Thymus (tissue), 11 donors: ENCODE results near the gene GPN2. TPM values are rescaled to one million over a fixed set of nuclear protein-coding genes. Genes with fewer than 3 reads are reported as not detected.
"Not testable (repeated sequence)": the region's sequence is repeated elsewhere in the genome, so short reads cannot be mapped to it uniquely, and the experiment has no call there.

Experiments used
- DNase-seq, 9 donors: peaks; one replicate each; pipeline ENCODE4 v3.0.0-alpha.2; 2013; ENCODE audit warnings: low spot score in 9 of 9, low read depth in 6 of 9, missing footprints in 1 of 9
- H3K27ac ChIP-seq, 2 donors: one replicate each; pipeline ENCODE4 v1.5.1; 2013; ENCODE audit warnings: control low read depth in 1 of 2, low read depth in 1 of 2, low read length in 1 of 2, mild to moderate bottlenecking in 1 of 2, moderate library complexity in 1 of 2
- H3K27me3 ChIP-seq, 2 donors: one replicate each; pipeline ENCODE4 v1.5.1; 2013; ENCODE audit warnings: low read length in 1 of 2; ENCODE audit not compliant: control insufficient read depth in 2 of 2, insufficient read depth in 1 of 2
- H3K36me3 ChIP-seq, 2 donors: one replicate each; pipeline ENCODE4 v1.5.1; 2013; ENCODE audit warnings: low read length in 1 of 2, mild to moderate bottlenecking in 1 of 2, moderate library complexity in 1 of 2; ENCODE audit not compliant: control insufficient read depth in 2 of 2, insufficient read depth in 2 of 2
- H3K4me1 ChIP-seq, 2 donors: one replicate each; pipeline ENCODE4 v1.5.1; 2013; ENCODE audit warnings: low read length in 2 of 2; ENCODE audit not compliant: control insufficient read depth in 2 of 2, insufficient read depth in 2 of 2
- H3K4me3 ChIP-seq, 2 donors: one replicate each; pipeline ENCODE4 v1.5.1; 2013; ENCODE audit warnings: low read length in 2 of 2, control low read depth in 1 of 2, mild to moderate bottlenecking in 1 of 2
- H3K9me3 ChIP-seq, 2 donors: one replicate each; pipeline ENCODE4 v1.5.1; 2013; ENCODE audit warnings: low read length in 1 of 2, mild to moderate bottlenecking in 1 of 2; ENCODE audit not compliant: control insufficient read depth in 2 of 2, insufficient read depth in 1 of 2
- WGBS: extraction: QIAGEN DNeasy Blood & Tissue Kit; methylation state at CpG from one replicate; pipeline ENCODE4 v1.1.7; 2013; 5-methylcytosine and 5-hydroxymethylcytosine counted together
- polyA plus RNA-seq: library from polyadenylated mRNA; stranded (reverse); fragments of 200-250 nt; gene quantifications from one replicate; pipeline ENCODE4 v1.2.3, GENCODE V29; 2013
- total RNA-seq: library from RNA; stranded (reverse); fragments of 120-200 nt; gene quantifications from one replicate; pipeline ENCODE4 v1.2.4, GENCODE V29; 2013
- donor health status: healthy.

GPN2 gene
- total and polyA plus RNA-seq, 2 donors: 10.1 to 17.9 TPM

DNA sequence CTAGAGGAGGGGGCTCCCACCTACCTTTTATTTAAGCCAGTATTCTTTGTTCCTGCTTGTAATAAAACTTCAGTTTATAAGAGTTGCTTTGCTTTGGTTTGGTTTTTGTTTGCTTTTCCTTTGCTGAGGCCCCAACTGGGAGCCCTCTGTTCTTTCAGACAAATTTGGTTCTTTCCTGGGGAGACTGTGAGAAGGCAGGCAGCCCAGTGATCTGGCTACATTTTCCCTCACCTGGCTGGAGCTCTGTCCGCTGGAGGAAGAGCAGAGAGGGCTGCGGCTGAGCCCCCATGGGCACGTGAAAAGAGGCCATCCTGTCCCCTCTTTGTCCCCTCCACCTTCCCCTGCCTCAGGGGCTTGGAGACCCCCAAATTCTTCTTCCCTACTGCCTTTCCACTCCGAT, 34.4 kb downstream of the GPN2 start:
- H3K36me3 ChIP-seq: peaks cover 38 to 46% of the 10 kb centered on the region in 2 donors
- no peaks in the 10 kb centered on the region for H3K9me3 ChIP-seq
- no peaks in the 10 kb centered on the region for H3K4me1 ChIP-seq
- no peak for DNase-seq
- WGBS: over 99% methylated on average over 4 of the region's 4 CpGs
- H3K27me3 ChIP-seq: no peaks in the 10 kb centered on the region
- no peak overlapping the region for H3K4me3 ChIP-seq
- no peak overlapping the region for H3K27ac ChIP-seq

DNA sequence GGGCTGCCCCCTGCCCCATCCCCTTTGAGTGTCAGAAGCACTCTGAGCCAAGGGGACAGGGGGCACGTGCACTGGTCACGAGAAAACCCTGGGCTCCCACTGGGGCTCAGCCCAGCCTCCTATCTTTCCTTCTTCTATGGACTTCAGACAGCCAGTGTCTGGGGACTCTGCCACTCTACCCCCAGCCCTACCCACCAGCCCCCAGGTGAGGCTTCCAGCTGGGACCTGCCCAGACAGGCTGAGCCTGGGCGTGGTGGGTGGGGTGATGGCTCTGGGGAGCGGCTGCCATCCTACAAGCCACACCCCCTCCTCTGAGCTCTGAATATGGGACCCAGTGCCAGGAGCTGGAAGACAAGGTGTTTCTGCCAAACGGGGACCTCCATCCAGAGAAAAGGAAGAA, 35.2 kb downstream of the GPN2 start:
- H3K4me3 ChIP-seq: no peak overlapping the region
- H3K9me3 ChIP-seq: no peaks in the 10 kb centered on the region
- H3K36me3 ChIP-seq: peaks cover 46 to 53% of the 10 kb centered on the region in 2 donors
- no peaks in the 10 kb centered on the region for H3K27me3 ChIP-seq
- 96% methylated on average over 5 of the region's 5 CpGs for WGBS
- no peak overlapping the region for H3K27ac ChIP-seq
- H3K4me1 ChIP-seq: no peaks in the 10 kb centered on the region
- no peak for DNase-seq

GRCh38 chr1:26853600-26853999, 36.5 kb downstream of the GPN2 start:
- Histone ChIP-seq H3K9me3 (no peaks in the 10 kb centered on the region), H3K4me3 (no peak overlapping the region), H3K4me1 (no peaks in the 10 kb centered on the region), H3K36me3 (peaks cover 55 to 66% of the 10 kb centered on the region in 2 donors), H3K27me3 (no peaks in the 10 kb centered on the region), H3K27ac (no peak overlapping the region)
- 99% methylated on average over 10 of the region's 10 CpGs for WGBS
- DNase-seq: no peak

GRCh38 chr1:26853156-26853555, 36.9 kb downstream of the GPN2 start:
- Histone ChIP-seq H3K27ac (no peak overlapping the region), H3K4me1 (no peaks in the 10 kb centered on the region)
- 60% methylated on average over 3 of the region's 3 CpGs for WGBS

DNA sequence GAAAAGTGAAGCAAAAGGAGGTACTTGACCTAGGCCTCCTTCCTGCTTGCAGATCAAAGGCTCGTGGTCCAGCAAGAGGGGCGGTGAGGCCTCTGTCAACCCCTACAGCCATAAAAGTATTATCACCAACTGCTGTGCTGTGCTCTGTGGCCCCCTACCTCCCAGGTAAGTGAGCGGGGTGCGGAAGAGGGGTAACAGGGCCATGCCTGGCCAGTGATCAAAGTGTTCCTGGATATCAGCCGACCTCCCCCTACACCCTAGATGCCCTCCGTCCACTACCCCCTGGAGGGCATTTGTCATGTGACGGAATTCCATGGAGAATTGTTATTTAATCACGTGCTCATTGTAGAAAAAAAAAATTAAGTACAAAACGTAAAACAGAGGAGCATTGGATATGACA, 37.4 kb downstream of the GPN2 start:
- WGBS: 93% methylated on average over 9 of the region's 9 CpGs
- peaks cover 55 to 66% of the 10 kb centered on the region in 2 donors for H3K36me3 ChIP-seq
- no peaks in the 10 kb centered on the region for H3K4me1 ChIP-seq
- no peaks in the 10 kb centered on the region for H3K27me3 ChIP-seq
- no peaks in the 10 kb centered on the region for H3K9me3 ChIP-seq
- DNase-seq: no peak
- no peak overlapping the region for H3K4me3 ChIP-seq
- H3K27ac ChIP-seq: no peak overlapping the region

More at GRCh38 chr1:26853156-26853555, 36.9 kb downstream of the GPN2 start:
- peaks cover 55 to 66% of the 10 kb centered on the region in 2 donors for H3K36me3 ChIP-seq
- no peak overlapping the region for H3K4me3 ChIP-seq
- no peaks in the 10 kb centered on the region for H3K27me3 ChIP-seq
- H3K9me3 ChIP-seq: no peaks in the 10 kb centered on the region
- peak in 8 of 9 donors; percentile 37 to 81 (median 62) for DNase-seq

DNA sequence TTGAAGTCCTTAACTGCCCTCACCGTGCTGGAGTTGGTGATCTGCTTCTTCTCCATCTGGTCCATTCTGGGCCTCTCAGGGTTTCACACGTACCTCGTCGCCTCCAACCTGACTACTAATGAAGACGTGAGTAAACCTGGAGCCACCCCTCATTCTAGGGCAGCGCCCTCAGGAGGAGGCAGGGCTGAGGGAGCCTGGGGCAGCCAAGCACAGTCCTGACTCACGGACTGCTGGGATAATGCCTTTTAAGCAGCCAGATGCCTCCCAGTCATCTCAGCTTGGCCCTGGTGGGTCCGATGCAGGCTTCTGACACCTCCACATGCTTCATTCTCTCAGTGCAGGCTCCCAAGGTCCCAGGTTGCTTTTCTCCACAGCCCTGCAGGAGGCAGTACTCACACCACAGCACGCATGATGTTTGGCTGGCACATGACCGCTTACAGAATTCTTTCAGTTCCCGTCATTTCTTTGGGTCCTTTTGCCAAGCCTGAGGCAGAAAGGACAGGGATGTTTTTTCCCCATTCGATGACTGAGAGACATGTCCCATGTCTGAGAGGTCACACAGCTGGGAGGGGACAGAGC, 38.9 kb downstream of the GPN2 start:
- DNase-seq: no peak
- Histone ChIP-seq H3K9me3 (no peaks in the 10 kb centered on the region), H3K27me3 (no peaks in the 10 kb centered on the region), H3K36me3 (peaks cover 52 to 69% of the 10 kb centered on the region in 2 donors), H3K4me1 (no peaks in the 10 kb centered on the region), H3K4me3 (no peak overlapping the region), H3K27ac (no peak overlapping the region)
- 98% methylated on average over 12 of the region's 12 CpGs for WGBS

DNA sequence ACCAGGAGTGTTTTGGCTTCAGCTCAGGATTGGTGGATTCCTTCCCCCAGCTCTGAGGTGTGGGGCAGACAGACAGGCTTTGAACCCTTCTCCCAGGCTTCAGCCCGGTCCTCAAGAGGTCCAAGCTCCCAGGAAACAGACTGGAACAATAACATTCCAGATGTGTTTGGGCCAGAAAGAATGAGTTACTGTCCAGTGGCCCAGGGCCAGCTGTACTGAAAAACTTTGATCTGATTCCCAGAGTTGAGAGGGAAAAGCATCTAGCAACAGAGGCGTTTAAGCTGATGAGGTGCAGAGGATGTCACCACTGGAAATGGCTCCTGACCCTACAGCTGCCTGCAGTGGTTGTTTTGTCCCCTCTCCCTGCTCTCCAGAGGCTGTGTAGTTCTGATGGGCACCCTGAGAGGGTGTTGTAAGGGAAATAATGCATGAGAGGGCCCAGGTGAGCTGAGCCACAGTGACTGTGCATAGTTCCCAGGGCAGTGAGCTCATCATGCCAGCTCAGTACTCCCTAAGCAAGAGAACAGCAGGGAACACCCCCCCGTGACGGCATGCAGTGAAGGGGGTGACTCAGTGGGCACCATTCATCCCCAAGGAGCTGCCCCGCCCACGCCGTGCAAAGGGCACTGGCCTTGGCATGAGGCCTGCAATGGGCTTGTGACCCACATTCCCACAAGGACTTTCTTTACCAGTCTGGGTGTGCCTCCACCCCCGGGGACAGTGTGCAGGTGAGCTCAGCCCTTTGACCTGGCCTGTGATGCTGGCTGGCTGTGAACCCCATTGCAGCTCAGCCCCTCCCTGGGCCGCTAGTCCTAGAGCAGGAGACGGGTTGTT, 40.9 kb downstream of the GPN2 start:
- no peak overlapping the region for H3K27ac ChIP-seq
- no peak for DNase-seq
- 95% methylated on average over 10 of the region's 10 CpGs for WGBS
- no peaks in the 10 kb centered on the region for H3K27me3 ChIP-seq
- no peaks in the 10 kb centered on the region for H3K9me3 ChIP-seq
- no peak overlapping the region for H3K4me3 ChIP-seq
- H3K36me3 ChIP-seq: peaks cover 42 to 63% of the 10 kb centered on the region in 2 donors
- no peaks in the 10 kb centered on the region for H3K4me1 ChIP-seq

DNA sequence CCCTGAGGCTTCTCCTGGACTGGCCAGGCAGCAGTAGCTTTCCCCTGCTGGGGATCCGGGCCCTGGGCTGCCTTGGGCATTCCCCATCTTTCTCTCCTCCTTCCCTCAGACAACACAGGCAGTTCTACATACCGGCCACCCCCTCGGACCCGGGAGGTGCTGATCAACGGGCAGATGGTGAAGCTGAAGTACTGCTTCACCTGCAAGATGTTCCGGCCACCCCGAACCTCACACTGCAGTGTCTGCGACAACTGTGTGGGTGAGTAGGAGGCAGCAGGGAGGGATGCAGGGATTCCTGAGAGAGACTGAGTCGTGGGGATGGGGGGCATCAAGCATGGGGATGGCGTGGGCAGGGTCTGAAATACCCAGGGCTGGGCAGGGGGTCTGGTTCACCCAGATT, 41.6 kb downstream of the GPN2 start:
- H3K4me3 ChIP-seq: no peak overlapping the region
- no peak for DNase-seq
- no peak overlapping the region for H3K27ac ChIP-seq
- H3K27me3 ChIP-seq: no peaks in the 10 kb centered on the region
- H3K9me3 ChIP-seq: no peaks in the 10 kb centered on the region
- no peaks in the 10 kb centered on the region for H3K4me1 ChIP-seq
- peaks cover 36 to 57% of the 10 kb centered on the region in 2 donors for H3K36me3 ChIP-seq
- 96% methylated on average over 10 of the region's 10 CpGs for WGBS

GRCh38 chr1:26847826-26848225, 42.3 kb downstream of the GPN2 start:
- not testable (repeated sequence) for H3K27me3 ChIP-seq, DNase-seq, H3K4me3 ChIP-seq, H3K9me3 ChIP-seq, H3K27ac ChIP-seq, H3K4me1 ChIP-seq
- 94% methylated on average over 6 of the region's 6 CpGs for WGBS
- H3K36me3 ChIP-seq: peaks cover 36 to 52% of the 10 kb centered on the region in 2 donors
